PC-3 (cell line): ENCODE measurements around the gene KDM2B. TPM values are rescaled to one million over a fixed set of nuclear protein-coding genes. Genes with fewer than 3 reads are reported as not detected.

ENCODE experiments used
- ATAC-seq: fragments of 200-7000 bp; cut with Tn5 transposase; 2 replicates; pipeline ENCODE4 v1.9.1; 2020; ENCODE audit warnings: mild to moderate bottlenecking, moderate library complexity
- BruUV-seq: library from RNA; stranded (reverse); fragments of 400-500 nt; replicated peaks from 2 replicates; lab custom pipeline; 2021; lab: Mats Ljungman, UMichigan
- CTCF ChIA-PET: fragments of 300-600 bp; sonication (Branson Sonifier 250); formaldehyde crosslinking; loops from one replicate; lab custom pipeline; 2022; ENCODE audit warnings: antibody characterized with exemption; lab: Charles Lee
- POLR2A ChIA-PET: fragments of 300-600 bp; sonication (Branson Sonifier 250); formaldehyde crosslinking; loops from one replicate; lab custom pipeline; 2022; ENCODE audit warnings: antibody characterized with exemption; ENCODE audit not compliant: unreplicated experiment; lab: Charles Lee
- DNase-seq: peaks from one replicate; pipeline ENCODE4 v3.0.0-alpha.2; 2015
- H2AFZ ChIP-seq: fragments of 300-600 bp; sonication (generic); 2 replicates; pipeline ENCODE4 v1.6.0; 2016; ENCODE audit warnings: antibody characterized with exemption, low read length
- H3F3A ChIP-seq: fragments of 300-600 bp; sonication (generic); one replicate; pipeline ENCODE4 v1.6.0; 2017; ENCODE audit warnings: antibody characterized with exemption, low read length, control low read depth, mild to moderate bottlenecking; ENCODE audit not compliant: unreplicated experiment
- H3K27ac ChIP-seq: fragments of 300-600 bp; sonication (generic); 2 replicates; pipeline ENCODE4 v1.5.1; 2016; ENCODE audit warnings: mild to moderate bottlenecking, low read length
- H3K27me3 ChIP-seq: fragments of 300-600 bp; sonication (generic); 2 replicates; pipeline ENCODE4 v1.6.1; 2016; ENCODE audit warnings: low read length, mixed read lengths
- H3K36me3 ChIP-seq: fragments of 300-600 bp; sonication (generic); 2 replicates; pipeline ENCODE4 v1.6.1; 2016; ENCODE audit warnings: low read depth, mixed run types, low read length, mixed read lengths
- H3K4me1 ChIP-seq: fragments of 300-600 bp; sonication (generic); 2 replicates; pipeline ENCODE4 v1.5.1; 2016; ENCODE audit warnings: low read length; ENCODE audit not compliant: insufficient read depth
- H3K4me2 ChIP-seq: fragments of 300-600 bp; sonication (generic); 2 replicates; pipeline ENCODE4 v1.6.0; 2016; ENCODE audit warnings: low read length
- H3K4me3 ChIP-seq: fragments of 300-600 bp; sonication (generic); 2 replicates; pipeline ENCODE4 v1.5.1; 2016; ENCODE audit warnings: mild to moderate bottlenecking, low read length, mixed read lengths
- H3K79me2 ChIP-seq: fragments of 300-600 bp; sonication (generic); 2 replicates; pipeline ENCODE4 v1.6.1; 2017; ENCODE audit warnings: low read length, mixed read lengths
- H3K9ac ChIP-seq: fragments of 300-600 bp; sonication (generic); 2 replicates; pipeline ENCODE4 v1.6.0; 2016; ENCODE audit warnings: mild to moderate bottlenecking, low read length
- H3K9me2 ChIP-seq: fragments of 300-600 bp; sonication (generic); replicated peaks from 2 replicates; pipeline ENCODE4 v1.6.1; 2016; ENCODE audit warnings: mixed run types, low read length, mixed read lengths
- H3K9me3 ChIP-seq: fragments of 300-600 bp; sonication (generic); 2 replicates; pipeline ENCODE4 v1.6.1; 2016; ENCODE audit warnings: low read length, mixed read lengths
- H4K20me1 ChIP-seq: fragments of 300-600 bp; sonication (generic); 2 replicates; pipeline ENCODE4 v1.6.1; 2016; ENCODE audit warnings: low read length, mixed read lengths
- CTCF ChIP-seq: fragments of 300-600 bp; sonication (generic); conservative IDR thresholded peaks from 2 replicates; pipeline ENCODE4 v1.5.1; 2017; ENCODE audit warnings: antibody characterized with exemption, low read depth, mild to moderate bottlenecking, low read length
- EZH2 ChIP-seq: fragments of 300-600 bp; sonication (generic); IDR thresholded peaks from one replicate; pipeline ENCODE4 v1.6.1; 2017; ENCODE audit warnings: antibody characterized with exemption, mild to moderate bottlenecking, low read length; ENCODE audit not compliant: unreplicated experiment
- EZH2phosphoT487 ChIP-seq: fragments of 300-600 bp; sonication (generic); IDR thresholded peaks from 2 replicates; pipeline ENCODE4 v1.6.1; 2018; ENCODE audit warnings: mild to moderate bottlenecking, antibody characterized with exemption, low read length, borderline replicate concordance
- intact Hi-C: fragments of 100-400 bp; cut with micrococcal nuclease; formaldehyde crosslinking; loops from 2 replicates; pipeline ENCODE4 v1.9.0; 2023
- total RNA-seq: library from RNA; depleted of rRNA; stranded (reverse); fragments of >200 nt; gene quantifications from 2 replicates; pipeline ENCODE4 v1.2.3, GENCODE V29; 2014

The KDM2B gene
- total RNA-seq, 1 experiment from 2014 or later: 52.5 TPM

- no peak overlapping the region for H2AFZ ChIP-seq
- ChIA-PET CTCF (no interaction called here), POLR2A (no interaction called here)
- no peak for TF ChIP-seq CTCF
- no peak for TF ChIP-seq EZH2phosphoT487
- no peaks in the 10 kb centered on the region for H3K9me3 ChIP-seq
- BruUV-seq: no TSS peak
- no peak overlapping the region for H3K9ac ChIP-seq
- no peak overlapping the region for H3K27ac ChIP-seq
- no peak for DNase-seq
- no peak for ATAC-seq
- H3K4me1 ChIP-seq: no peaks in the 10 kb centered on the region
- H3K9me2 ChIP-seq: no peaks in the 10 kb centered on the region
- peaks cover 78% of the 10 kb centered on the region for H3K36me3 ChIP-seq
- H3K4me3 ChIP-seq: no peak overlapping the region
- no peaks in the 10 kb centered on the region for H3K79me2 ChIP-seq
- no peak overlapping the region for H3K4me2 ChIP-seq
- H3K27me3 ChIP-seq: no peaks in the 10 kb centered on the region
- H3F3A ChIP-seq: no peaks in the 10 kb centered on the region
- intact Hi-C loops: no loop called here
- no peaks in the 10 kb centered on the region for H4K20me1 ChIP-seq
Observed at GRCh38 chr12:121424624-121424975, 156.2 kb downstream of the KDM2B start.

GRCh38 chr12:121423682-121424623 lies 156.9 kb downstream of the KDM2B start:
- TF ChIP-seq CTCF (no peak), EZH2phosphoT487 (no peak), EZH2 (no peak)
- intact Hi-C loops: no loop called here
- ChIA-PET POLR2A (interaction anchor here (0.6 to 0.7 kb wide), 2 partner anchors 687 to 766 kb away, joined by 3 to 9 read pairs; no protein-coding TSS in a partner anchor), CTCF (no interaction called here)
- ATAC-seq: no peak
- no peak overlapping the region for H3K4me2 ChIP-seq
- H3K9ac ChIP-seq: no peak overlapping the region
- no peaks in the 10 kb centered on the region for H3K27me3 ChIP-seq
- no peak overlapping the region for H3K27ac ChIP-seq
- H3F3A ChIP-seq: no peaks in the 10 kb centered on the region
- no peaks in the 10 kb centered on the region for H4K20me1 ChIP-seq
- H3K36me3 ChIP-seq: peaks cover 76% of the 10 kb centered on the region
- no peaks in the 10 kb centered on the region for H3K4me1 ChIP-seq
- BruUV-seq: TSS peak; percentile 27
- H3K4me3 ChIP-seq: no peak overlapping the region
- no peaks in the 10 kb centered on the region for H3K9me3 ChIP-seq
- H2AFZ ChIP-seq: no peak overlapping the region
- DNase-seq: no peak
- H3K9me2 ChIP-seq: no peaks in the 10 kb centered on the region
- no peaks in the 10 kb centered on the region for H3K79me2 ChIP-seq

GRCh38 chr12:121423253-121423652 lies 157.6 kb downstream of the KDM2B start:
- DNase-seq (no peak), ATAC-seq (no peak)
- no peaks in the 10 kb centered on the region for H3F3A ChIP-seq
- TF ChIP-seq EZH2phosphoT487 (no peak), EZH2 (no peak), CTCF (no peak)
- no peaks in the 10 kb centered on the region for H3K9me2 ChIP-seq
- CTCF ChIA-PET: no interaction called here
- no peak overlapping the region for H3K27ac ChIP-seq
- H3K4me2 ChIP-seq: no peak overlapping the region
- no peaks in the 10 kb centered on the region for H3K27me3 ChIP-seq
- peaks cover 72% of the 10 kb centered on the region for H3K36me3 ChIP-seq
- H3K79me2 ChIP-seq: no peaks in the 10 kb centered on the region
- intact Hi-C loops: no loop called here
- H3K4me3 ChIP-seq: no peak overlapping the region
- no peaks in the 10 kb centered on the region for H3K4me1 ChIP-seq
- H3K9me3 ChIP-seq: no peaks in the 10 kb centered on the region
- no peaks in the 10 kb centered on the region for H4K20me1 ChIP-seq
- H2AFZ ChIP-seq: no peak overlapping the region
- H3K9ac ChIP-seq: no peak overlapping the region
- POLR2A ChIA-PET: interaction anchor here (0.6 kb wide), 1 partner anchor 687 kb away, joined by 9 read pairs; no protein-coding TSS in a partner anchor
- no TSS peak for BruUV-seq
